ENCODE measurements around the gene THSD7B. TPM values are rescaled to one million over a fixed set of nuclear protein-coding genes. Genes with fewer than 3 reads are reported as not detected.

The THSD7B gene
- total and polyA plus RNA-seq, 2 experiments from 2014 or later: 0.86 to 3.8 TPM

- Histone ChIP-seq H4K20me1 (replicated peaks; ENCODE audit: insufficient read depth) (no peaks in the 10 kb centered on the region), H2AFZ (no peak overlapping the region), H3K4me2 (no peak overlapping the region), H3K4me1 (ENCODE audit: insufficient read depth) (no peaks in the 10 kb centered on the region), H3K27me3 (ENCODE audit: insufficient read depth) (no peaks in the 10 kb centered on the region), H3F3A (replicated peaks; ENCODE audit: low read depth) (no peaks in the 10 kb centered on the region), H3K9me2 (ENCODE audit: insufficient read depth) (0 out of 2 replicates have a peak, but pooled peaks cover 3% of the 10 kb centered on the region), H3K27ac (ENCODE audit: low read depth) (no peak overlapping the region), H3K79me2 (replicated peaks; ENCODE audit: insufficient read depth) (no peaks in the 10 kb centered on the region), H3K36me3 (ENCODE audit: insufficient read depth) (no peaks in the 10 kb centered on the region; the same call in 1 of the 2 replicates), H3K4me3 (no peak overlapping the region)
- no peak overlapping the region for H3K27ac Mint-ChIP-seq
- H3K36me3 Mint-ChIP-seq (ENCODE audit: low read depth): peaks cover 25% of the 10 kb centered on the region
- DNase-seq (ENCODE audit: low spot score) (no peak), ATAC-seq (no peak)
- H3K4me3 Mint-ChIP-seq: no peak overlapping the region
- H3K9me3 Mint-ChIP-seq: peaks cover 33% of the 10 kb centered on the region
- peaks cover 2% of the 10 kb centered on the region; the same call in 2 of the 3 replicates for H3K4me1 Mint-ChIP-seq
- TF ChIP-seq POLR2AphosphoS5 (IDR thresholded peaks at IDR 0.05; ENCODE audit: low read depth): no peak
- TF ChIP-seq, protein P1, sequence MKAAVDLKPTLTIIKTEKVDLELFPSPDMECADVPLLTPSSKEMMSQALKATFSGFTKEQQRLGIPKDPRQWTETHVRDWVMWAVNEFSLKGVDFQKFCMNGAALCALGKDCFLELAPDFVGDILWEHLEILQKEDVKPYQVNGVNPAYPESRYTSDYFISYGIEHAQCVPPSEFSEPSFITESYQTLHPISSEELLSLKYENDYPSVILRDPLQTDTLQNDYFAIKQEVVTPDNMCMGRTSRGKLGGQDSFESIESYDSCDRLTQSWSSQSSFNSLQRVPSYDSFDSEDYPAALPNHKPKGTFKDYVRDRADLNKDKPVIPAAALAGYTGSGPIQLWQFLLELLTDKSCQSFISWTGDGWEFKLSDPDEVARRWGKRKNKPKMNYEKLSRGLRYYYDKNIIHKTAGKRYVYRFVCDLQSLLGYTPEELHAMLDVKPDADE (IDR thresholded peaks at IDR 0.05): no peak
- TF ChIP-seq NANOG (IDR thresholded peaks at IDR 0.05; ENCODE audit: borderline replicate concordance): no peak
- no peak for TF ChIP-seq EZH2phosphoT487 (IDR thresholded peaks at IDR 0.05; ENCODE audit: unreplicated experiment)
- TF ChIP-seq EZH2 (IDR thresholded peaks at IDR 0.05; ENCODE audit: low read depth, unreplicated experiment): no peak
- no peak for TF ChIP-seq ZNF462 (CRISPR knock-in tag; IDR thresholded peaks at IDR 0.05)
- no peak for TF ChIP-seq ZNF331 (CRISPR knock-in tag; IDR thresholded peaks at IDR 0.05; ENCODE audit: low read depth)
- TF ChIP-seq JUNB (IDR thresholded peaks at IDR 0.05; ENCODE audit: unreplicated experiment): no peak
- no peak for TF ChIP-seq STAT1 (IDR thresholded peaks at IDR 0.05; ENCODE audit: unreplicated experiment)
- no peak for TF ChIP-seq ZNF114 (CRISPR knock-in tag; IDR thresholded peaks at IDR 0.05)
- H3K27me3 Mint-ChIP-seq (ENCODE audit: insufficient read depth, low read depth, poor library complexity): peaks cover 1% of the 10 kb centered on the region
Observed at GRCh38 chr2:137387044-137387443, 621.7 kb downstream of the THSD7B start.
